ENCODE measurements around the gene GALNT7.

The GALNT7 gene

DNA sequence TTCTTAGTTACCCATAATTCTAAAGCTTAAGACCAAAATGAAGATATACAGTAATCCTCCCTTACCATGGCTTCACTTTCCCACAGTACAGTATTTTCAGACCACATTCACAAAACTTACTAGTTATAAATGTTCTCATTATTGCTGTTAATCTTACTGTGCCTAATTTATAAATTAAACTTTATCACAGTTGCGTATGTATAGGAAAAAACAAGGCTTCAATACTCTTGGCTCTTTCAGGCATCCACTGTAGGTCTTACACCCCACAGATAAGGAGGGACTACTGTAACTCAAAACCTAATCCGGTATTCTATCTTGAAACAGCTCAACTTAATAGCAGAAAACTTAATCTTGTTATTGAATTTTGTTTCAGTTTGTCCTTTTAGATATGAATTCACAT is 162.0 kb downstream of the GALNT7 start:
- TF ChIP-seq, protein P1, sequence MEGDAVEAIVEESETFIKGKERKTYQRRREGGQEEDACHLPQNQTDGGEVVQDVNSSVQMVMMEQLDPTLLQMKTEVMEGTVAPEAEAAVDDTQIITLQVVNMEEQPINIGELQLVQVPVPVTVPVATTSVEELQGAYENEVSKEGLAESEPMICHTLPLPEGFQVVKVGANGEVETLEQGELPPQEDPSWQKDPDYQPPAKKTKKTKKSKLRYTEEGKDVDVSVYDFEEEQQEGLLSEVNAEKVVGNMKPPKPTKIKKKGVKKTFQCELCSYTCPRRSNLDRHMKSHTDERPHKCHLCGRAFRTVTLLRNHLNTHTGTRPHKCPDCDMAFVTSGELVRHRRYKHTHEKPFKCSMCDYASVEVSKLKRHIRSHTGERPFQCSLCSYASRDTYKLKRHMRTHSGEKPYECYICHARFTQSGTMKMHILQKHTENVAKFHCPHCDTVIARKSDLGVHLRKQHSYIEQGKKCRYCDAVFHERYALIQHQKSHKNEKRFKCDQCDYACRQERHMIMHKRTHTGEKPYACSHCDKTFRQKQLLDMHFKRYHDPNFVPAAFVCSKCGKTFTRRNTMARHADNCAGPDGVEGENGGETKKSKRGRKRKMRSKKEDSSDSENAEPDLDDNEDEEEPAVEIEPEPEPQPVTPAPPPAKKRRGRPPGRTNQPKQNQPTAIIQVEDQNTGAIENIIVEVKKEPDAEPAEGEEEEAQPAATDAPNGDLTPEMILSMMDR (IDR thresholded peaks at IDR 0.05; ENCODE audit: control extremely low read depth, extremely low read depth, low read depth, missing control alignments), result no peak
- ChIA-PET CTCF (interaction anchor here (1.0 to 4.1 kb wide), 8 partner anchors 9 to 82 kb away, joined by 3 to 28 read pairs (median 5); no protein-coding TSS in a partner anchor), POLR2A (interaction anchor here (1.9 kb wide), 1 partner anchor 40 kb away, joined by 6 read pairs; the partner anchor contains the start of gene SAP30)
- DNase-seq (ENCODE audit: extremely low spot score), result no peak

DNA sequence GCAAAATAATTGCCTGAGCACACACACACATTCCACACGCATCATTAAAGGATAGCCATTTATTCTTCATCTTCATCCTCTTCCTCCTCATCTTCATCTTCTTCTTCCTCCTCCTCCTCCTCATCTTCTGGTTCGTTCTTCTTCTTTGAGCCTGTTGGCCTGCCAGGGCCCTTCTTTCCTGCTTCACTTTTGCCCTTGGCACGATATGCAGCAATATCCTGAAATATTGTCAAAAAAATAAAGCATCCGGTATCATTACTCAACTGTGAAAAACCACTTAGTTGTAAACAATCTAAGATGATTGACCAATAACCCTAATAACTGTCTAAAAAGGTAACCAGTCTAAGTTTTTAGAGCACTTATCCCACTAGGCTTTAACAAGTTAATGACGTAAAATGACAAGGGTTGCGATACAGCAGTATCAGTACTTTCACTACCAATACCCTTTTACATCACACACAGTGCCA is 163.4 kb downstream of the GALNT7 start:
- peak; percentile 18 for DNase-seq (ENCODE audit: extremely low spot score)
- ChIA-PET CTCF (interaction anchor here (1.2 to 4.1 kb wide), 6 partner anchors 10 to 43 kb away, joined by 3 to 28 read pairs (median 4); no protein-coding TSS in a partner anchor), POLR2A (interaction anchor here (0.7 to 1.9 kb wide), 2 partner anchors 13 to 39 kb away, joined by 3 to 6 read pairs; partner anchors contain the start of gene SAP30)
- TF ChIP-seq, protein P1 (IDR thresholded peaks at IDR 0.05; ENCODE audit: control extremely low read depth, extremely low read depth, low read depth, missing control alignments), result no peak

DNA sequence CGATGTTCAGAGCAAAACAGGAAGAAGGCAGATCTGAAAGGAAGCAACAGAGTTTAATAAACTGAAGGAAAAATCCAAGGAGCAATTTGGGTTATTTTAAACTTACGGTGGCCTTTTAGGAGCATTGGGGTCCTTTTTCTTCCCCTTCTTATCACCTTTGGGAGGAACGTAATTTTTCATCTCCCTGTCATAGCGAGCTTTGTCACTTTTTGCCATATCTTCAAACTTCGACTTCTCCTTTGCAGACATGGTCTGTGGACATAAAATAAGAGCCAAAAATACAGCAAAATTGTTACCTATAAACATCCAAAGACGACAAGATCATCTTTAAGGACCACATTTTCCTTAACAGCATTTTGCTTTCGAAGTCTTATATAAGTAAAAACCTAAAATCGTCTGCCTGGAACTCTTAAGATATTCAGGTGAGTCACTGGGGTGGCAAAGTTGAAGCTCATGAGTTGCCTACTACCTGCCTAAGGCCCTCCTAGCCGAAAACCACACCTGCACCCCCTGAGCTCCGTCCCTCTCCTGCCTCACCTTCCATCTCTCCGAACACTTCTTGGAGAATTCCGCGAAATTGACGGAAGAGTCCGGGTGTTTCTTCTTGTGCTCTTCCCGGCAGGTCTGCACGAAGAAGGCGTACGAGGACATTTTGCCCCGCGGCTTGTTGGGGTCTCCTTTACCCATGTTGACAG is 164.5 kb downstream of the GALNT7 start:
- no peak for DNase-seq (ENCODE audit: extremely low spot score)
- ChIA-PET CTCF (interaction anchor here (0.7 to 2.5 kb wide), 9 partner anchors 8 to 309 kb away, joined by 3 to 10 read pairs (median 3); no protein-coding TSS in a partner anchor), POLR2A (interaction anchor here (1.0 to 3.3 kb wide), 4 partner anchors 12 to 42 kb away, joined by 3 to 70 read pairs (median 9); partner anchors contain the start of gene SAP30)
- TF ChIP-seq, protein P1 (IDR thresholded peaks at IDR 0.05; ENCODE audit: control extremely low read depth, extremely low read depth, low read depth, missing control alignments), result no peak

DNA sequence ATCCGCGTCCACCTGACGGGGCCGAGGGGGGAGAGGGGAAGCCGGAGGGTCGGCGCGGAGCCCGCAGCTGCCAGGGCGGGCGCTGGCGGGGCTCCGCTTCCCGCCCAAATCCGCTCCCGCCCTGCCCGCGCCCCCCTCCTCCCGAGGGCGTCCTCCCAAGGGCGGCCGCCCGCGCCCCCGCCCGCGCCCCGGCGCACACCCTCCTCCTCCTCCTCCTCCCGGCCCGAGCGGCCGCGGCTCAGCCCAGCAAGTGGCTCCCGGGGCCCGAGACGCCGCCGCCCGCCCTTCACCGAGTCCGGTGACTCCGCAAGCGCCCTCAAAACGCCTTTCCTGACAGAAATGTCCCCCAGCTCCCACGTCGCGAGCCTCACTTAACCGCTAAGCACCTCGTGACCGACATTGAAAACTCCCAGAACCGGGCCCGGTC is 165.1 kb downstream of the GALNT7 start:
- TF ChIP-seq, protein P1 (IDR thresholded peaks at IDR 0.05; ENCODE audit: control extremely low read depth, extremely low read depth, low read depth, missing control alignments), result no peak
- DNase-seq (ENCODE audit: extremely low spot score), result peak; percentile 25
- ChIA-PET POLR2A (interaction anchor here (1.0 to 3.3 kb wide), 6 partner anchors 12 to 81 kb away, joined by 4 to 70 read pairs (median 6); partner anchors contain the start of gene SAP30), CTCF (interaction anchor here (0.7 to 2.5 kb wide), 10 partner anchors 9 to 310 kb away, joined by 3 to 10 read pairs (median 3); no protein-coding TSS in a partner anchor)

DNA sequence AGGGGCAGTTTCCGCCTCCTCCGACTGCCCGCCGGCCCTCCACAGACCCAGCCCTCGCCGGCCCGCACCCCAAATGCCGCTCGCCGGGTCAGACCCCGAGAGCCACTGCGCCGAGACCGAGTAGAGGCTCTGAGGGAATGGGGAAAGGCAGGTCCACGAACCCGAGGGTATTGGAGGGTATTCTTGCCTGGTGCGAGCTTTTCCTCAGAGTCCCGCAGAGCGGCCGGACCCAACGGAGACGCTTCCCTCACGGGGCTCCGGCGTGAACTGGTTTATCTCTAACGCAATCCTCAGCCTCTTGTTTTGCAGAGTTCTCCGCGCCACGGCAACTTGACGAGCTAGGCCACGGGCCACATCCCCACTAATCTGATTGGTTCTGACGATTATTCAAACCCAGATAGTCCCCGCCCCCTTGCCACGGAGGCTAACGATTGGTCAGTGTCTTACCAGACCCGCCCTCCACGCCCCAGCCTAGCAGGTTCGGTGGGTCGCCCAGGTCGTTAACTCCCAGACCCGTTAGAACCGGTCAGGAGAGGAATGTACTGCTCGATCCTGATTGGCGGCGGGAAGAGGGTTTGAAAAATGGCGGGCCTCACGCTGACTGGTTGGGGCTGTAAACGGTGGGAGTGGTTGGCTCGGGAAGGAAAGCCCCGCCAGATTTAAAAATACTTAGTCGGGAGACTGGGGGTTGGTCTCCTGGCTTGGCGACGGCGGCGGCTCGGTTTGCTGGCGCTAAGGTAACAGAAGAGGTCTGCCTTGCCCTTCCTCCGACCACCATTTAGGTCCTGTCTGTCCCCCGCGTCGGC is 165.7 kb downstream of the GALNT7 start, which contains the start of gene HMGB2:
Gene HMGB2, minus strand, starts transcription at position 274 of the 806 bp plus-strand sequence. CDS start 709 bp downstream, outside the sequence.
- TF ChIP-seq, protein P1 (IDR thresholded peaks at IDR 0.05; ENCODE audit: control extremely low read depth, extremely low read depth, low read depth, missing control alignments), result no peak
- peak; percentile 98 for DNase-seq (ENCODE audit: extremely low spot score)
- ChIA-PET POLR2A (interaction anchor here (0.6 to 3.3 kb wide), 14 partner anchors 9 to 165 kb away, joined by 3 to 70 read pairs (median 4); partner anchors contain the start of gene SAP30), CTCF (interaction anchor here (0.9 to 2.5 kb wide), 8 partner anchors 12 to 33 kb away, joined by 3 to 10 read pairs (median 5); no protein-coding TSS in a partner anchor)
